Measurements from ENCODE around the gene ADAMTS9.

- TF ChIP-seq CTCF (IDR thresholded peaks at IDR 0.05 in 8 of 11, conservative IDR thresholded peaks at IDR 0.05 in 3 of 11) (no peak), POLR2AphosphoS5 (IDR thresholded peaks at IDR 0.05) (no peak), POLR2A (IDR thresholded peaks at IDR 0.05) (no peak)
Observed at GRCh38 chr3:64677961-64678716, 9.7 kb downstream of the ADAMTS9 start.
